ENCODE results near the gene RPS6KB1.
A peak's percentile ranks its signal among the peaks of the same experiment; 100 is the strongest.
"Not testable (repeated sequence)": the region's sequence is repeated elsewhere in the genome, so short reads cannot be mapped to it uniquely, and the experiment has no call there.

Gene RPS6KB1

DNA sequence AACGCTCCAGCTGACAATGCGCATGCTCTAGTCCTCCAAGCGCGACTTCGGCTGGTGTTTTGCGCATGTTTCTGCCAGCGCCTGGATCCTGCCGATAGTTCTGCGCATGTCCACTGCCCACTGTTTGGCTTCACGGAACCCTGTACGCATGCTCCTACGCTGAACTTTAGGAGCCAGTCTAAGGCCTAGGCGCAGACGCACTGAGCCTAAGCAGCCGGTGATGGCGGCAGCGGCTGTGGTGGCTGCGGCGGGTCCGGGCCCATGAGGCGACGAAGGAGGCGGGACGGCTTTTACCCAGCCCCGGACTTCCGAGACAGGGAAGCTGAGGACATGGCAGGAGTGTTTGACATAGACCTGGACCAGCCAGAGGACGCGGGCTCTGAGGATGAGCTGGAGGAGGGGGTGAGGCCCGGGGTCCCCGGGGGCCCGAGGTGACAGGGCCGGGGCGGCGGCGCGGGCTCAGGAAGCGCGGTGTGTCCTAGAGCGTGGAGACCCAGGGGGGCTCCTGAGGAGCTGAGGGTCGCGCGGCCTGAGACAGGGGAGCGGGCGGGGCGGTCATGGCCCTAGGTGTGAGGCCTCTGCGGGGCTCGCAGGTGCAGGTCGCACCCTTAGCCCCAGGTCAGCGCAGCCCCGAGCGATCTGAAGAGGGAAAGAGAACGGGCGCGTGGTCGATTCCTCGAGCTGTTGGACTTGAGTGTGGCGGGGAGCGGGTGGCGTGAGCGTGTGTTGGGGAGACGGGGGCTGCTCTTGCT lies at the start of gene RPS6KB1, which contains the start of gene TUBD1:
Gene RPS6KB1 (plus strand): TSS at position 198 of the 752 bp plus-strand sequence. CDS start 64 bp downstream, at position 262.
Gene TUBD1 (minus strand): TSS at position 20 of the 752 bp plus-strand sequence. CDS start 1,941 bp downstream, outside the sequence.
- DNase-seq (ENCODE audit: low spot score): peak; percentile 100

DNA sequence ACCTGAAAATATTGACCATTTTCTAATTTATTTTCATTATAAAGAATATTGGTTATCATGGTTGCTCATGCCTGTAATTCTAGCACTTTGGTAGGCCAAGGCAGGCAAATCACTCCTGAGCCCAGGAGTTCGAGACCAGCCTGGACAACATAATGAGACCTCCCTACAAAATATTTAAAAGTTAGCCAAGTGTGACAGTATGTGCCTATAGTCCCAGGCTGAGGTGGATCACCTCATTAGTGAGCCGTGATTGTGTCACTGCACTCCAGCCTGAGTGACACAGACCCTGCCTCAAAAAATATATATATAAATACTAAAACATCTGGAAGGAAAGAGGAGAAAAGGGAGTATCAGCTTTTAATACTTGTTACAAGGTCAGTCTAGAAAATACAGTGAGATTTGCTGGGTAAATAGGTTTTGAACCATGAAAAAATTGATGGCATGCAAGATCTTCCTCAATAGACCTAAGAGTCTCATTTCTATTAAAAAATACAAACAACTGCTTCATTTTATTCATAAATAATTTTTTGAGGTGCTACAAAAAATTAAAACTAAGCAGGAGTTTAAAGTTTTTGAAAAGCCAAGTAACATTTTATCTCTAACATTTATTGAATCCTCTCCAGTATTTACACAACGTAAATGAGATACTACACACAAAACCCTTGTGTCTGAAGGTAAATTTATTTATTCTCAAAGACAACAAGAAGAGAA lies 47.9 kb upstream of the RPS6KB1 start:
- no peak for DNase-seq (ENCODE audit: low spot score)

DNA sequence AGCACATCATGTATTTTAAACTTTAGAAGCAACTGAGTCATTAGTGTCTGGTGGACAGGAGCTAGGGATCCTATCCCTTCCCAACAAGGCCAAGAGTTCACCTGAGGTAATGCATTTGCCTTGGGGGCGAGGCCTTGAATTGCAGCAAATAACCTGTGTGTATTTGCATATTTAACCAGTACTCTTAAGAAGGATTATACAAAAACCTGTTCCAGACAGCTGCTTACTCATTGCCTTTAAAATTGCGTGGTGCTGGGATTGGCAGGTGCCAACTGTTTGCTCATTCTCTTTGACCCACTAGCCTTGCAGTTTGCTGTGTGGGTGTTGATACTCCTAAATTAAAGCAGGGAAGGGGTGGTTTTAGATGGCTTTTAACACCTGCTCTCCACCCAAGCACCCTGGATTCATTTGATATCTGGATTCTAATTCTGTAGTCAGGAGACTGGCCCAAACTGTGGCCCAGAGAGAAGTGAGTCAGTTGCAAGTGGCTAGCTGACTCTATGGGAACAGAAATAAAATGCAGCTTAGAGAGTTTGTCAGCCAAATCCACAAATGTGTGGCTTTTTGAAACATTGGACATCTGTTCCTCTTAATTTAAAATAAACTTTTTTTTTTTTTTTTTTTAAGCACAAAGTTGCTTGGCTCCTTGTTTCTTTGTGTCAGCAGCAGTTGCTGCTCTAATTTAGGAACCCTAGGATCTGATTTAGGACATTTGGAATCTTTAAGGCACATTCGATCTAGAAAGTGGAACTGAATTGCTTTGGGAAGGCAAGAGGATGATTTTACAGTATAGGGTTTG lies 47.1 kb upstream of the RPS6KB1 start:
- peak; percentile 34 for DNase-seq (ENCODE audit: low spot score)

GRCh38 chr17:59846394-59847165 lies 46.3 kb upstream of the RPS6KB1 start:
- peak; percentile 55 for DNase-seq (ENCODE audit: low spot score)

DNA sequence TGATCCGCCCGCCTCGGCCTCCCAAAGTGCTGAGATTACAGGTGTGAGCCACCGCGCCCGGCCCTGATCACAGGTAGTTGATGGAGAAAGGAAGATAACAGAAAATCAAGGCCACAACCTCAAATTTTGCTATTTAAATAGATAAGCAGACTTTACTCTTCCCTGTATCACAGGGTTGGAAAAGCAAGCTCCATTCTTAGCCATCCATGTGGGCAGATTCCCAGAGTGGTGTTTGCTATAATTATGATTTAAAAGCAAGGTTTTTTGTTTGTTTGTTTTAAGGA lies 44.6 kb upstream of the RPS6KB1 start:
- DNase-seq (ENCODE audit: low spot score): no peak

GRCh38 chr17:59848778-59849177 lies 44.1 kb upstream of the RPS6KB1 start:
- no peak for DNase-seq (ENCODE audit: low spot score)

- DNase-seq (ENCODE audit: low spot score): not testable (repeated sequence)
Measured at GRCh38 chr17:59850311-59850710, 42.6 kb upstream of the RPS6KB1 start.

- DNase-seq (ENCODE audit: low spot score): peak; percentile 60
Measured at GRCh38 chr17:59851439-59852375, 41.2 kb upstream of the RPS6KB1 start.

GRCh38 chr17:59852847-59853167 lies 40.1 kb upstream of the RPS6KB1 start:
- DNase-seq (ENCODE audit: low spot score): not testable (repeated sequence)

GRCh38 chr17:59853168-59853918 lies 39.6 kb upstream of the RPS6KB1 start:
- DNase-seq (ENCODE audit: low spot score): peak; percentile 31

GRCh38 chr17:59853919-59854729 lies 38.8 kb upstream of the RPS6KB1 start:
- DNase-seq (ENCODE audit: low spot score): not testable (repeated sequence)

GRCh38 chr17:59856859-59857794 lies 35.8 kb upstream of the RPS6KB1 start:
- no peak for DNase-seq (ENCODE audit: low spot score)

GRCh38 chr17:59858167-59858816 lies 34.6 kb upstream of the RPS6KB1 start:
- DNase-seq (ENCODE audit: low spot score): no peak

DNA sequence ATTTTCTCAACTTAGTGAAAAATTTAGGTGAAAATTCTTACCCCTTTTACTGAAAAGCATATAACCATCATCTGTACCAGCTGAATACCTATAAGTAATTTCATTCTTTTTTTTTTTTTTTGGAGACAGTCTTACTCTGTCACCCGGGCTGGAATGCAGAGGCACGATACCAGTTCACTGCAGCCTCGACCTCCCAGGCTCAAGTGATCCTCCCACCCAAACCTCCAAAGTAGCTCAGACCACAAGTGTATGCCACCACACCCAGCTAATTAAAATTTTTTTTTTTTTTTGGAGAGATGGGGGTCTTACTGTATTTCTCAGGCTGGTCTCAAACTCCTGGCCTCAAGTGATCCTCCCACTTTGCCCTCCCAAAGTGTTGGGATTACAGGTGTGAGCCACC lies 34.0 kb upstream of the RPS6KB1 start:
- no peak for DNase-seq (ENCODE audit: low spot score)

- DNase-seq (ENCODE audit: low spot score): peak; percentile 22
Measured at GRCh38 chr17:59859444-59860025, 33.4 kb upstream of the RPS6KB1 start.

GRCh38 chr17:59863616-59864015 lies 29.3 kb upstream of the RPS6KB1 start:
- DNase-seq (ENCODE audit: low spot score): no peak

- DNase-seq (ENCODE audit: low spot score): no peak
Measured at GRCh38 chr17:59869941-59870218, 23.0 kb upstream of the RPS6KB1 start.

All from AG20443 (cell line).